Measurements from ENCODE around the gene SELENOM.

DNA sequence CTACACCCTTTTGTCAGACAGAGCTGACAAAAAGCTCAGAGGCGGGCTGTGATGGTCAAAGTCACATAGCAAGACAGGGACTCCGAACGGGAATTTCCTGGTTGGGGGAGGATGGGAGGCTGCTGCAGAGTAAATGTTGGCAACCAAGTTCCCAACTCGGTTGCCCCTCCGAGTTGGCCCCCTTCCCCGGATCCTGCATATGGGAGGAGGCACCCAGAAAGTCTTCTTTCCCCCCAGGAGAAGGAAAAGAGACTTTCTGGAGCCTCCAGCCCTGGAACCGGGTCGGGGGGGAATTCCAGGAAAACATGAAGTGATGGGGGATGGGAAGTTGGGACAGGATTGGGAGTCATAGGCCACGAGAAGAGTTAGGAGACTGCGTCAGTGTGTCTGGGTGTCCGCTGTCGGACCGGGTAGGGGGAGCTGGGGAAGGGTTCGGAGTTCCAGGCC lies 614 bp downstream of the SELENOM start:
- TF ChIP-seq CTCF (IDR thresholded peaks at IDR 0.05; ENCODE audit: low read length): no peak
- TF ChIP-seq EZH2 (optimal IDR thresholded peaks at IDR 0.05; ENCODE audit: low read depth, low read length): no peak
- TF ChIP-seq EZH2phosphoT487 (IDR thresholded peaks at IDR 0.05; ENCODE audit: low read length): no peak
